NT2/D1 (cell line): ENCODE data around the gene IYD.

Experiments used
- SUZ12 ChIP-seq: IDR thresholded peaks from 2 replicates; pipeline ENCODE4 v1.6.1; 2011; ENCODE audit not compliant: insufficient read length, insufficient read depth; ENCODE audit errors: extremely low read depth
- ZNF274 ChIP-seq: IDR thresholded peaks from 2 replicates; pipeline ENCODE4 v1.6.1; 2011; ENCODE audit warnings: mild to moderate bottlenecking, low read depth, low read length

GRCh38 chr6:150443621-150444020 lies 74.8 kb downstream of the IYD start:
- no peak for TF ChIP-seq ZNF274
- TF ChIP-seq SUZ12 = no peak
